Pulmonary artery endothelial cell (primary cell): ENCODE data around the gene OR2A42. TPM values are rescaled to one million over a fixed set of nuclear protein-coding genes. Genes with fewer than 3 reads are reported as not detected.
"Not testable (repeated sequence)": the region's sequence is repeated elsewhere in the genome, so short reads cannot be mapped to it uniquely, and the experiment has no call there.

Source experiments
- DNase-seq: peaks from one replicate; pipeline ENCODE4 v3.0.0-alpha.2; 2011; ENCODE audit warnings: low read depth, low spot score
- total RNA-seq: library from RNA; depleted of rRNA; stranded (reverse); fragments of >200 nt; gene quantifications from 2 replicates; pipeline ENCODE4 v1.2.3, GENCODE V29; 2014

Gene OR2A42
- under 0.01 TPM in 1 of 2 replicates, not detected in the other for total RNA-seq

- DNase-seq, result not testable (repeated sequence)
Measured at GRCh38 chr7:144239365-144239764, at the start of gene OR2A42. Gene OR2A42, minus strand, starts transcription at chr7:144239605. Its CDS starts 6,762 bp downstream, at chr7:144232843.

GRCh38 chr7:144287171-144287784 is 47.9 kb upstream of the OR2A42 start:
- not testable (repeated sequence) for DNase-seq

GRCh38 chr7:144283716-144284115 is 44.3 kb upstream of the OR2A42 start:
- not testable (repeated sequence) for DNase-seq

GRCh38 chr7:144282490-144282889 is 43.1 kb upstream of the OR2A42 start:
- not testable (repeated sequence) for DNase-seq

- DNase-seq, result not testable (repeated sequence)
Measured at GRCh38 chr7:144281981-144282380, 42.6 kb upstream of the OR2A42 start.

- not testable (repeated sequence) for DNase-seq
Measured at GRCh38 chr7:144280010-144280409, 40.6 kb upstream of the OR2A42 start.

- DNase-seq, result not testable (repeated sequence)
Measured at GRCh38 chr7:144275281-144275680, 35.9 kb upstream of the OR2A42 start.

GRCh38 chr7:144269188-144269587 is 29.8 kb upstream of the OR2A42 start, which contains the start of gene CTAGE8:
Gene CTAGE8, minus strand, starts transcription at chr7:144269288. Its CDS starts 38 bp downstream, at chr7:144269250.
- DNase-seq, result not testable (repeated sequence)

- not testable (repeated sequence) for DNase-seq
Measured at GRCh38 chr7:144264692-144265091, 25.3 kb upstream of the OR2A42 start, which contains the start of gene OR2A7. Gene OR2A7, minus strand, starts transcription at chr7:144264792. Its CDS starts 5,164 bp downstream, at chr7:144259628.

- DNase-seq, result not testable (repeated sequence)
Measured at GRCh38 chr7:144262128-144262527, 22.7 kb upstream of the OR2A42 start.

GRCh38 chr7:144259067-144259466 is 19.7 kb upstream of the OR2A42 start:
- not testable (repeated sequence) for DNase-seq

- DNase-seq, result no peak
Measured at GRCh38 chr7:144256112-144256511, 16.7 kb upstream of the OR2A42 start.

- DNase-seq, result no peak
Measured at GRCh38 chr7:144255471-144255897, 16.1 kb upstream of the OR2A42 start.

GRCh38 chr7:144252307-144252706 is 12.9 kb upstream of the OR2A42 start:
- DNase-seq, result not testable (repeated sequence)

GRCh38 chr7:144247674-144248330 is 8.4 kb upstream of the OR2A42 start:
- DNase-seq, result not testable (repeated sequence)

- DNase-seq, result not testable (repeated sequence)
Measured at GRCh38 chr7:144246967-144247366, 7.6 kb upstream of the OR2A42 start.

GRCh38 chr7:144245372-144245771 is 6.0 kb upstream of the OR2A42 start:
- DNase-seq, result not testable (repeated sequence)

GRCh38 chr7:144238530-144239082 is 799 bp downstream of the OR2A42 start:
- not testable (repeated sequence) for DNase-seq

GRCh38 chr7:144233039-144233438 is 6.4 kb downstream of the OR2A42 start:
- DNase-seq, result not testable (repeated sequence)

GRCh38 chr7:144231027-144231426 is 8.4 kb downstream of the OR2A42 start:
- not testable (repeated sequence) for DNase-seq

GRCh38 chr7:144228810-144229209 is 10.6 kb downstream of the OR2A42 start:
- DNase-seq, result not testable (repeated sequence)

- not testable (repeated sequence) for DNase-seq
Measured at GRCh38 chr7:144226866-144227265, 12.5 kb downstream of the OR2A42 start.
